HepG2 (cell line): ENCODE data around the gene PVR. TPM values are rescaled to one million over a fixed set of nuclear protein-coding genes. Genes with fewer than 3 reads are reported as not detected.

ENCODE experiments used
- AGO2 ChIP-seq: fragments of 200-400 bp; formaldehyde crosslinking; optimal IDR thresholded peaks from 2 replicates; pipeline ENCODE3; 2017; ENCODE audit warnings: mild to moderate bottlenecking, low read depth, low read length, moderate library complexity
- BRCA1 ChIP-seq: sonication (generic); formaldehyde crosslinking; IDR thresholded peaks from 2 replicates; pipeline ENCODE4 v1.4.0; 2020; ENCODE audit warnings: missing genetic modification reagents
- CBX1 ChIP-seq: IDR thresholded peaks from one replicate; pipeline ENCODE4 v1.6.1; 2016; ENCODE audit warnings: antibody characterized with exemption, low read depth
- FOSL2 ChIP-seq: sonication (generic); formaldehyde crosslinking; IDR thresholded peaks from 2 replicates; pipeline ENCODE4 v1.4.0; 2020; ENCODE audit warnings: missing genetic modification reagents
- HNF4G ChIP-seq, 2 experiments: sonication (generic) in 1 of 2; formaldehyde crosslinking in 1 of 2; IDR thresholded peaks; 2 replicates each; pipeline versions ENCODE4 v1.4.0 to v1.6.1; 2011 to 2020; ENCODE audit warnings: borderline replicate concordance in 2 of 2, low read depth in 2 of 2, mild to moderate bottlenecking in 2 of 2, low read length in 1 of 2, missing genetic modification reagents in 1 of 2, moderate library complexity in 1 of 2
- MTA1 ChIP-seq: sonication (generic); formaldehyde crosslinking; IDR thresholded peaks from 2 replicates; pipeline ENCODE4 v1.4.0; 2020; ENCODE audit warnings: missing genetic modification reagents, mild to moderate bottlenecking, borderline replicate concordance
- NCOR1 ChIP-seq: fragments of 200-600 bp; sonication (generic); IDR thresholded peaks from 2 replicates; pipeline ENCODE4 v1.7.0; 2017; ENCODE audit warnings: antibody characterized with exemption, low read length, borderline replicate concordance
- NR3C1 ChIP-seq: sonication (generic); formaldehyde crosslinking; IDR thresholded peaks from 2 replicates; pipeline ENCODE4 v1.4.0; 2020; ENCODE audit warnings: missing genetic modification reagents
- PCBP1 ChIP-seq: fragments of 200-400 bp; formaldehyde crosslinking; IDR thresholded peaks from 2 replicates; pipeline ENCODE4 v1.6.1; 2017; ENCODE audit warnings: mild to moderate bottlenecking, low read depth, low read length, borderline replicate concordance
- RAD21 ChIP-seq: fragments of 450-650 bp; formaldehyde crosslinking; IDR thresholded peaks from 2 replicates; pipeline ENCODE4 v1.5.0; 2020; ENCODE audit warnings: mild to moderate bottlenecking
- RBFOX2 ChIP-seq: fragments of 200-400 bp; formaldehyde crosslinking; IDR thresholded peaks from 2 replicates; pipeline ENCODE4 v1.6.1; 2017; ENCODE audit warnings: low read depth, mild to moderate bottlenecking, low read length
- TOE1 ChIP-seq: sonication (generic); formaldehyde crosslinking; IDR thresholded peaks from 2 replicates; pipeline ENCODE4 v1.4.0; 2020; ENCODE audit warnings: mild to moderate bottlenecking, missing genetic modification reagents
- ZFX ChIP-seq: sonication (generic); formaldehyde crosslinking; IDR thresholded peaks from 2 replicates; pipeline ENCODE4 v1.4.0; 2020; ENCODE audit warnings: mild to moderate bottlenecking, low read depth, missing genetic modification reagents, moderate library complexity
- ZNF292 ChIP-seq: sonication (generic); formaldehyde crosslinking; IDR thresholded peaks from 2 replicates; pipeline ENCODE4 v1.8.1; 2022; ENCODE audit warnings: mild to moderate bottlenecking, low read depth, missing genetic modification reagents, borderline replicate concordance
- ZNF350 ChIP-seq: sonication (generic); formaldehyde crosslinking; IDR thresholded peaks from 2 replicates; pipeline ENCODE4 v1.4.0; 2020; ENCODE audit warnings: mild to moderate bottlenecking, low read depth, missing genetic modification reagents, borderline replicate concordance
- ZNF75D ChIP-seq: sonication (generic); formaldehyde crosslinking; IDR thresholded peaks from 2 replicates; pipeline ENCODE4 v1.8.1; 2023; ENCODE audit warnings: missing genetic modification reagents, mild to moderate bottlenecking, borderline replicate concordance
- ZSCAN21 ChIP-seq: sonication (generic); formaldehyde crosslinking; IDR thresholded peaks from 2 replicates; pipeline ENCODE4 v1.8.0; 2022; ENCODE audit warnings: mild to moderate bottlenecking, missing genetic modification reagents, moderate library complexity, borderline replicate concordance
- polyA plus RNA-seq, 8 experiments: library from polyadenylated mRNA; depleted of rRNA in 3 of 8; stranded (reverse) in 7 of 8; unstranded in 1 of 8; fragments of >200 nt; fragmentation: Illumina TruSeq in 4 of 8; extraction: Trizol in 4 of 8; gene quantifications; 2 replicates each; pipeline versions ENCODE4 v1.2.1 to v1.2.3, GENCODE V29; 2011 to 2016; ENCODE audit warnings: low read depth in 4 of 8, missing spikeins in 1 of 8, mixed read lengths in 1 of 8; ENCODE audit not compliant: insufficient read depth in 1 of 8
- total RNA-seq, 5 experiments: library from RNA; depleted of rRNA; stranded (reverse); fragments of >200 nt; fragmentation: Illumina TruSeq; extraction: Trizol; gene quantifications; 2 replicates each; pipeline ENCODE4 v1.2.3, GENCODE V29; 2016; ENCODE audit warnings: low read depth in 1 of 5
- TF ChIP-seq, protein P1 (sequence below): sonication (generic); formaldehyde crosslinking; IDR thresholded peaks from 2 replicates; pipeline ENCODE4 v1.4.0; 2020; ENCODE audit warnings: low read depth, missing genetic modification reagents
- TF ChIP-seq, protein P2 (sequence below): IDR thresholded peaks from 2 replicates; pipeline ENCODE4 v1.6.1; 2012; ENCODE audit warnings: inconsistent platforms
- TF ChIP-seq, protein P3 (sequence below): sonication (generic); formaldehyde crosslinking; IDR thresholded peaks from 2 replicates; pipeline ENCODE4 v1.8.0; 2022; ENCODE audit warnings: mild to moderate bottlenecking, missing genetic modification reagents; ENCODE audit not compliant: insufficient replicate concordance
- TF ChIP-seq, protein P4 (sequence below): sonication (generic); formaldehyde crosslinking; conservative IDR thresholded peaks from 2 replicates; pipeline ENCODE4 v1.8.0; 2022; ENCODE audit warnings: mild to moderate bottlenecking, moderate library complexity, missing genetic modification reagents

PVR gene
- total and polyA plus RNA-seq, 2 of the 13 experiments (the other 11 are each of a cell fraction or from before 2014, with no cell fraction given) = 43.4 to 46.6 TPM

DNA sequence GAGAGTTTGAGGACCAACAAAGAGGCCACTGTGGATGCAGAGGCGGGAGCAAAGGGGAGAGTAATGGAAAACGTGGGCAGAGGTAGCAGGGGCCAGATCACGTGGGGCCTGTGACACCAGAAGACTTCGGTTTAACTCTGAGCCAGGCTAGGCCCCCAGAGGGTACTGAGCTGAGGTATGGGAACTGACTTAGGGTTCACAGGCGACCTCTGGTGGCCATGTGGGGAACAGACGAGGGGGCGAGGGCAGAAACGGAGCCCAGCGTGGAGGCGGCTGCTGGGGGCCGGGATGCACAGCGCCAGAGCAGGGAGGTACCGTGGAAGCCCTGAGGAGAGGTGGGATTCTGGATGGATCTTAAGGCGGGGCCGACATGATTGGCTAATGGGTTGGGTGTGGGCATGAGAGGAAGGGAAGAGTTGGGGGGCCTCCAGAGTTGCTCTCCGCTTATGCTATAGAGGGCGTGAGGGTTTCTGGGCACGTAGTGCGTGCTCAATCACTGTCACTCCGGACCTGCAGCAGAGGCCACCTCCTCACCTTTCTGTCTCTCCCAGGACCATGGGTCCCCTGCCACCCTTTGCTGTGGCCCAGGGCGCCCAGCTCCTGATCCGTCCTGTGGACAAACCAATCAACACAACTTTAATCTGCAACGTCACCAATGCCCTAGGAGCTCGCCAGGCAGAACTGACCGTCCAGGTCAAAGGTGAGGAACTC, 13.7 kb downstream of the PVR start (continued):
- TF ChIP-seq, protein P1, sequence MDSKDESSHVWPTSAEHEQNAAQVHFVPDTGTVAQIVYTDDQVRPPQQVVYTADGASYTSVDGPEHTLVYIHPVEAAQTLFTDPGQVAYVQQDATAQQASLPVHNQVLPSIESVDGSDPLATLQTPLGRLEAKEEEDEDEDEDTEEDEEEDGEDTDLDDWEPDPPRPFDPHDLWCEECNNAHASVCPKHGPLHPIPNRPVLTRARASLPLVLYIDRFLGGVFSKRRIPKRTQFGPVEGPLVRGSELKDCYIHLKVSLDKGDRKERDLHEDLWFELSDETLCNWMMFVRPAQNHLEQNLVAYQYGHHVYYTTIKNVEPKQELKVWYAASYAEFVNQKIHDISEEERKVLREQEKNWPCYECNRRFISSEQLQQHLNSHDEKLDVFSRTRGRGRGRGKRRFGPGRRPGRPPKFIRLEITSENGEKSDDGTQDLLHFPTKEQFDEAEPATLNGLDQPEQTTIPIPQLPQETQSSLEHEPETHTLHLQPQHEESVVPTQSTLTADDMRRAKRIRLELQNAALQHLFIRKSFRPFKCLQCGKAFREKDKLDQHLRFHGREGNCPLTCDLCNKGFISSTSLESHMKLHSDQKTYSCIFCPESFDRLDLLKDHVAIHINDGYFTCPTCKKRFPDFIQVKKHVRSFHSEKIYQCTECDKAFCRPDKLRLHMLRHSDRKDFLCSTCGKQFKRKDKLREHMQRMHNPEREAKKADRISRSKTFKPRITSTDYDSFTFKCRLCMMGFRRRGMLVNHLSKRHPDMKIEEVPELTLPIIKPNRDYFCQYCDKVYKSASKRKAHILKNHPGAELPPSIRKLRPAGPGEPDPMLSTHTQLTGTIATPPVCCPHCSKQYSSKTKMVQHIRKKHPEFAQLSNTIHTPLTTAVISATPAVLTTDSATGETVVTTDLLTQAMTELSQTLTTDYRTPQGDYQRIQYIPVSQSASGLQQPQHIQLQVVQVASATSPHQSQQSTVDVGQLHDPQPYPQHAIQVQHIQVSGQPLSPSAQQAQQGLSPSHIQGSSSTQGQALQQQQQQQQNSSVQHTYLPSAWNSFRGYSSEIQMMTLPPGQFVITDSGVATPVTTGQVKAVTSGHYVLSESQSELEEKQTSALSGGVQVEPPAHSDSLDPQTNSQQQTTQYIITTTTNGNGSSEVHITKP (CRISPR knock-in tag) = no peak
- TF ChIP-seq PCBP1 (no peak), ZNF75D (CRISPR knock-in tag) (no peak), FOSL2 (CRISPR knock-in tag) (peak; percentile 26; the same call in 1 of the 2 replicates), HNF4G (IDR thresholded peaks at IDR 0.05; ENCODE audit: borderline replicate concordance, low read depth, low read length) (no peak), HNF4G (CRISPR knock-in tag; IDR thresholded peaks at IDR 0.05; ENCODE audit: borderline replicate concordance, low read depth) (no peak), NCOR1 (no peak), ZNF292 (no peak), ZNF350 (CRISPR knock-in tag) (peak; percentile 49; the same call in 1 of the 2 replicates), RBFOX2 (peak; percentile 69), ZSCAN21 (no peak), TOE1 (CRISPR knock-in tag) (no peak), MTA1 (no peak), ZFX (CRISPR knock-in tag) (no peak), BRCA1 (CRISPR knock-in tag) (no peak), CBX1 (no peak), NR3C1 (CRISPR knock-in tag) (no peak), AGO2 (peak; percentile 89), RAD21 (CRISPR knock-in tag) (peak; percentile 86)
- TF ChIP-seq, protein P2, sequence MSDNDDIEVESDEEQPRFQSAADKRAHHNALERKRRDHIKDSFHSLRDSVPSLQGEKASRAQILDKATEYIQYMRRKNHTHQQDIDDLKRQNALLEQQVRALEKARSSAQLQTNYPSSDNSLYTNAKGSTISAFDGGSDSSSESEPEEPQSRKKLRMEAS = no peak
- TF ChIP-seq, protein P3, sequence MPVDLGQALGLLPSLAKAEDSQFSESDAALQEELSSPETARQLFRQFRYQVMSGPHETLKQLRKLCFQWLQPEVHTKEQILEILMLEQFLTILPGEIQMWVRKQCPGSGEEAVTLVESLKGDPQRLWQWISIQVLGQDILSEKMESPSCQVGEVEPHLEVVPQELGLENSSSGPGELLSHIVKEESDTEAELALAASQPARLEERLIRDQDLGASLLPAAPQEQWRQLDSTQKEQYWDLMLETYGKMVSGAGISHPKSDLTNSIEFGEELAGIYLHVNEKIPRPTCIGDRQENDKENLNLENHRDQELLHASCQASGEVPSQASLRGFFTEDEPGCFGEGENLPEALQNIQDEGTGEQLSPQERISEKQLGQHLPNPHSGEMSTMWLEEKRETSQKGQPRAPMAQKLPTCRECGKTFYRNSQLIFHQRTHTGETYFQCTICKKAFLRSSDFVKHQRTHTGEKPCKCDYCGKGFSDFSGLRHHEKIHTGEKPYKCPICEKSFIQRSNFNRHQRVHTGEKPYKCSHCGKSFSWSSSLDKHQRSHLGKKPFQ = no peak
- TF ChIP-seq, protein P4, sequence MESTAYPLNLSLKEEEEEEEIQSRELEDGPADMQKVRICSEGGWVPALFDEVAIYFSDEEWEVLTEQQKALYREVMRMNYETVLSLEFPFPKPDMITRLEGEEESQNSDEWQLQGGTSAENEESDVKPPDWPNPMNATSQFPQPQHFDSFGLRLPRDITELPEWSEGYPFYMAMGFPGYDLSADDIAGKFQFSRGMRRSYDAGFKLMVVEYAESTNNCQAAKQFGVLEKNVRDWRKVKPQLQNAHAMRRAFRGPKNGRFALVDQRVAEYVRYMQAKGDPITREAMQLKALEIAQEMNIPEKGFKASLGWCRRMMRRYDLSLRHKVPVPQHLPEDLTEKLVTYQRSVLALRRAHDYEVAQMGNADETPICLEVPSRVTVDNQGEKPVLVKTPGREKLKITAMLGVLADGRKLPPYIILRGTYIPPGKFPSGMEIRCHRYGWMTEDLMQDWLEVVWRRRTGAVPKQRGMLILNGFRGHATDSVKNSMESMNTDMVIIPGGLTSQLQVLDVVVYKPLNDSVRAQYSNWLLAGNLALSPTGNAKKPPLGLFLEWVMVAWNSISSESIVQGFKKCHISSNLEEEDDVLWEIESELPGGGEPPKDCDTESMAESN (CRISPR knock-in tag) = no peak
